GM12864 (cell line): ENCODE measurements around the gene PCGF3.

Experiments
- DNase-seq: peaks from one replicate; pipeline ENCODE4 v3.0.0-alpha.2; 2011; ENCODE audit warnings: low read depth
- H3K4me3 ChIP-seq: 2 replicates; pipeline ENCODE4 v1.5.1; 2011; ENCODE audit warnings: mild to moderate bottlenecking, low read depth, low read length, control low read depth
- TF ChIP-seq, protein P1 (sequence below): IDR thresholded peaks from 2 replicates; pipeline ENCODE4 v1.5.1; 2011; ENCODE audit warnings: low read depth, mild to moderate bottlenecking, moderate library complexity, low read length, control low read depth, inconsistent platforms; ENCODE audit errors: missing control alignments

The PCGF3 gene

DNA sequence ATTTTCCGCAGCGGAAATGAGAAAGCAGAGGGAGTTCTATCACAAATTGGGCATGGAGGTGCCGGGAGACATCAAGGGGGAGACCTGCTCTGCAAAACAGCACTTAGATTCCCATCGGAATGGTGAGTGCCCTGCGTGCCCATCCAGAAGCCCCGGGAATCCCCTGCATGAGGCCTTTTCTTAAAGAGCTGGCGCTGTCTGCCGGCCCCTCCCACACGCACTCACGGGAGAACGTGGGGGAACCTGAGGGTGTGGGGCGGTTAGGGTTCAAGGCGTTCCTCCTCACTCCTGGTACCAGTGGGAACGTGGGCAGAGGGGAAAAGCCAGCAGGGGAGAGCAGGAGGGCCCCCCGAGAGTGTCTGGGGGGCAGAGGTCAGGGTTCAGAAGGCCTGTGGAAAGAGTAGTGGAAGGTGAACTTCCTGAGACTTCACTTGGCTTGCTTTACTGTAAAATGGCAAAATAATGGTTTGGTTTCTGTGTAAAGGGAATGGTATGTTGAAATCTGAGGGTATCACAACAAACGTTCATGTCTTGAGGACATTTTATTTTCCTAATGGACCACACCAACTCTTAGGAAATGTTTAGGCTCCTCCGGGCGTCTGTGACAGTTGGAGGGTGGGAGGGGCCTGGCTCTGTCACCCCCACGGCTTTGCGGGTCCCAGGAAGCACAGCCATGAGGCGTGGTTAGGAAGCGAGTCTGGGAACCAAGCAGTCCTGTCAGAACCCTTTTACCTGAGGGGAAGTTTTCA is 38.0 kb downstream of the PCGF3 start:
- DNase-seq = no peak
- TF ChIP-seq, protein P1, sequence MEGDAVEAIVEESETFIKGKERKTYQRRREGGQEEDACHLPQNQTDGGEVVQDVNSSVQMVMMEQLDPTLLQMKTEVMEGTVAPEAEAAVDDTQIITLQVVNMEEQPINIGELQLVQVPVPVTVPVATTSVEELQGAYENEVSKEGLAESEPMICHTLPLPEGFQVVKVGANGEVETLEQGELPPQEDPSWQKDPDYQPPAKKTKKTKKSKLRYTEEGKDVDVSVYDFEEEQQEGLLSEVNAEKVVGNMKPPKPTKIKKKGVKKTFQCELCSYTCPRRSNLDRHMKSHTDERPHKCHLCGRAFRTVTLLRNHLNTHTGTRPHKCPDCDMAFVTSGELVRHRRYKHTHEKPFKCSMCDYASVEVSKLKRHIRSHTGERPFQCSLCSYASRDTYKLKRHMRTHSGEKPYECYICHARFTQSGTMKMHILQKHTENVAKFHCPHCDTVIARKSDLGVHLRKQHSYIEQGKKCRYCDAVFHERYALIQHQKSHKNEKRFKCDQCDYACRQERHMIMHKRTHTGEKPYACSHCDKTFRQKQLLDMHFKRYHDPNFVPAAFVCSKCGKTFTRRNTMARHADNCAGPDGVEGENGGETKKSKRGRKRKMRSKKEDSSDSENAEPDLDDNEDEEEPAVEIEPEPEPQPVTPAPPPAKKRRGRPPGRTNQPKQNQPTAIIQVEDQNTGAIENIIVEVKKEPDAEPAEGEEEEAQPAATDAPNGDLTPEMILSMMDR = no peak
- no peak overlapping the region for H3K4me3 ChIP-seq

DNA sequence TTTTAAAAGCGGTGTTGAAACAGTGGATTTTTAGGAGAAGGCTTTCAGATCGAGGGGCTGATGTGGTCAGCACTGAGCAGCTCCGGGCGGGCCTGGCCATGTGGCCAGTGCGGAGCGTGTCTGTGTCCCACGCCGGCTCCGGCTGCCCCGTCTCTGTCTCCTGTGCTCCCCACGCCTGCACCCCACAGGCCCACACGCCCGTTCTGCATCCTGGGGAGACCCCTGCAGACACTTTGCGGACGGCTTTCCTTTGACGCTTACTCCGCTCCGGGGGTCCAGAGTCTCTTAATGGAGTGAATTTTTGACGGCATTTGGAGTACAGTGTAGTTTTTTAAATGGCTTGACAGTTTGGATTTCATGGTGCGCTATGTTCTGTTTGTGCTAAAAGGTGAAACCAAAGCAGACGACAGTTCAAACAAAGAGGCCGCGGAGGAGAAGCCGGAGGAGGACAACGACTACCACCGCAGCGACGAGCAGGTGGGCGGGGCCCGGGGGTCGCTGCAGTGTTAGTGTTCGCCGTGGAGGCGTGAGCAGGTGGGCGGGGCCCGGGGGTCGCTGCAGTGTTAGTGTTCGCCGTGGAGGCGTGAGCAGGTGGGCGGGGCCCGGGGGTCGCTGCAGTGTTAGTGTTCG is 38.7 kb downstream of the PCGF3 start:
- DNase-seq = no peak
- no peak overlapping the region for H3K4me3 ChIP-seq
- TF ChIP-seq, protein P1 = no peak

DNA sequence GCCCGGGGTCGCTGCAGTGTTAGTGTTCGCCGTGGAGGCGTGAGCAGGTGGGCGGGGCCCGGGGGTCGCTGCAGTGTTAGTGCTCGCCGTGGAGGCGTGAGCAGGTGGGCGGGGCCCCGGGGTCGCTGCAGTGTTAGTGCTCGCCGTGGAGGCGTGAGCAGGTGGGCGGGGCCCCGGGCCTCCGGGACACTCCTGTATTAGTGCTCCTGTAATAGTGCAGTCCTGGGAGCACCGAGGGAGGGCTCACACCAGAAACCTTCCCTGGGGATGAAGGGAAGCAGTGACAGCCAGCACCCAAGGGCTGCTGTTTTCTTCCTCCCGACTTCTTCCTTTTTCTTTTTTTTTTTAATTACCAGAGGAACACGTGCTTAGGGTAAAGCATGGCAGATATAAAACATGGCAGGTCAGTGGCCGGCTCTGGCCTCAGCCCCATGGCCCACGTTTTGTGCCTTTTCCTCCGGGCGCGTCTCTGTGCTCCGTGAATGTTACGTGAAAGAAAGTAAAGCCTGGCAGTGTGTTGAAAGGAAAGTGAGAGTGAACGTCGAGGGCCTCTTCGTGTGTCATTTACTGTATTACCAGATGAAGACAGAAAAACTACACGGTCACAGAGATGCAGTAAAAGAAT is 42.0 kb downstream of the PCGF3 start:
- no peak overlapping the region for H3K4me3 ChIP-seq
- no peak for DNase-seq

DNA sequence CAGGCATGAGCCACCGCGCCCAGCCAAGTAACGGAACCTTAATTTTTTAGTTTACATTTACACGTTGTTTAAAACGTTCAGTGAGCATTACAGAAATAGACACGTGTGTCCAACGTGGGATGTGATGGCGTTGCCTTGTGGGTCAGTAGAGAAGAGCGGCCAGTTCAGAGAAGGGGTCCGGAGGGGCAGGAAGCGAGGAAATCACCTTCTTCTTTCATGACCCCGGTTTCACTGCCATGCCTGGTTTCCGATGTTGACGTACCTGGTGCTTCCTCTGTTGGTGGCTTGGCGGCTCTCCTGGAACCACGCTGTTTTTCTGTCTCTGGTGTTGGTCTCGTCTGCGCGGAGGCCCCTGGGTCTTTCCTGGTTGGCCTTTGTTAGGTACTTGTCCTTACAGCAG is 42.8 kb downstream of the PCGF3 start:
- TF ChIP-seq, protein P1 = no peak
- no peak for DNase-seq
- no peak overlapping the region for H3K4me3 ChIP-seq

More for the DNA sequence above, 42.0 kb downstream of the PCGF3 start:
- TF ChIP-seq, protein P1 = no peak

DNA sequence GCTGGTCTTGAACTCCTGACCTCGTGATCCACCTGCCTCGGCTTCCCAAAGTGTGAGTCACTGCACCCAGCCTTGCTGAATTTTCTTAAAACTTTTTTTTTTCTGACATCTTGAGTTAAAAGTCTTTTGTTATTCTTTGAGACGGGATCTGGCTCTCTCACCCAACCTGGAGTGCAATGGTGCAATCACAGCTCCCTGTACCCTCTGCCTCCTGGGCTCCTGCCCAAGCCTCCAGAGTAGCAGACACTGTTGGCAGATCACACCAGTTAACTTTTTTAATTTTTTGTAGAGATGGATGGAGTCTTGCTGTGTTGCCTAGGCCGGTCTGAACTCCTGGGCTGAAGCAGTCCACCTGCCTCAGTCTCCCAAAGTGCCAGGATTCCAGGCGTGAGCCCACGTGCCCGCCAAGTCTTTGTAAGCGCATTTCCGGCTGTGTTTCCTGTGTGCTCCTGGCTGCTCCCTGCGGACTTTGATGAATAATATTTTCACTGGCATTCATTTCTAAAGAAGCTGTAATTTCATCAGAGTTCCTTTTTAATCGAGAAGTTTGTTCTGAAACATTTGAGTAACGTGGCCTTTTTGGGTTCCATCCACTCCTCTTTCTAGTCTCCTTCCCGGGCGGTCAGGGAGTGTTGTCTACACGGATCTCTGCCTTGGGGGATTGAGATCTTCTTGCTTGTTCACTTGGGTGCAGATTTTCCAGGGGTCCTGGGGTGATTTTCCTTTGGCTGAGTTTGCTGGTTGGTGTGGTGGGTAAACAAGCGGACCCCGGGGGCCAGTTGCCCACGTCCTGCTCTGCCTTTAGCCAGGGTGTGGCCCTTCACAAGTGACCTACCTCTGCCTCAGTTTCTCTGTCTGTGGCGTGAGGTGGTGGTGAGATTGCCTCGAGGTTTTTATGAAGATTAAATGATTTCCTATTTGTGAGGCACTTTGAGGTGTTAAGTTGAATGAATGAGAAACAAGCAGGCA is 44.4 kb downstream of the PCGF3 start:
- no peak for DNase-seq
- TF ChIP-seq, protein P1 = no peak
- no peak overlapping the region for H3K4me3 ChIP-seq

DNA sequence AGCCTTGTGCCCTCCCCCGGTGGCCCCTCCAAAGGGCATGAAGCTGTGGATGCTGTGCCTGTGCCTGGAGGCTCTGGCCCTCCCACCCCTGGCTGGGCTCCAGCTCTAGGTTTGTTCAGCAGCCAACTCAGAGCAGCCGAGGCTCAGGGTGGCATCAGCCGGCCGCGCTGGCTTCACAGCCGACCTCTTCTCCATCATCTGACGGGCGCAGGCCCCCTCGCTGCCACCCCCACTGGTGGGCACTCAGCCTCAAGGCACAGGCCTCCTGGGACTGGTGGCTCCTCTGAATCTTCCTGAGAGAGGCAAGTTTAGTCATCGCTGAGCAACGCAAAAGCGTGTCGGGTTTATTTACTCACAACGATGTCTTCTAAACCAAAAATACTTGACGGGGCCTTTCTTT is 46.0 kb downstream of the PCGF3 start:
- DNase-seq = no peak
- TF ChIP-seq, protein P1 = no peak

More for the DNA sequence above, 46.0 kb downstream of the PCGF3 start:
- H3K4me3 ChIP-seq = no peak overlapping the region
